ENCODE measurements around the gene SFPQ.

- TF ChIP-seq POLR2AphosphoS5 (IDR thresholded peaks at IDR 0.05) (peak; percentile 98 to 99 (median 98)), CTCF (IDR thresholded peaks at IDR 0.05) (no peak)
These were observed at the start of gene SFPQ for GRCh38 chr1:35192853-35193664.
